GM19467 (cell line): ENCODE results near the gene NF1.
"Not testable (repeated sequence)": the region's sequence is repeated elsewhere in the genome, so short reads cannot be mapped to it uniquely, and the experiment has no call there.

Experiments used
- ATAC-seq: cut with Tn5 transposase; IDR thresholded peaks from one replicate; pipeline ENCODE4 v1.9.1; 2021; ENCODE audit warnings: mild to moderate bottlenecking, moderate library complexity; ENCODE audit not compliant: unreplicated experiment

The NF1 gene

GRCh38 chr17:31374503-31374902 lies 279.7 kb downstream of the NF1 start:
- no peak for ATAC-seq

GRCh38 chr17:31378638-31379037 lies 283.9 kb downstream of the NF1 start:
- no peak for ATAC-seq

DNA sequence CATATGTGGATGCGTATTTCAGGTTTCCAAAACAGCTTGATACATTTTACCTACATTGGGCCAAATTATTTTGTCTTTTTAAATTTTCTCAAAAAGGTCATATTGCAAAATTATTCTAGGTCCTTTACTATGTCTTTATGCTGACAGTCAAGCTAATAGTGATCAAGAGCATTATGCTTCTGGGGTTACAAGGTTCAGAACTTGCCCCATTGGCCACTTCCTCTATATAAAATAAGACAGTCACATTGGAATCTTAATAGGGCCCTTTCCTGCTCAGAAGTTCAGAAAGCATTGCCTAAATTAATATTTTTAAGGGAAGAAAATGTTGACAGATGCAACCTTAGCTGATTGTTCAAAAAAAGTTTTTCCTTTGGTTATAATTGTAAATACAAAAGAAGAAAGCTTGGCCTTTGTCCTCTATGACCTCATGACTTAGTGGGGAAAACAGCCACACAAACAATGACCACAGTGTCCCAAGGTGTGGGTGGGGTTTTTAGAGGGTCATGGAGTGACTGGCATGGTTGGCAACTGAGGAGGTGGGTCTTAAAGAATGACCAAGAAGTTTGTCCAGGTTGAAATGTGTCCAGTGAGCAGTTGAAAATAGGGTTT lies 284.9 kb downstream of the NF1 start:
- ATAC-seq = no peak

- no peak for ATAC-seq
Observed at GRCh38 chr17:31381165-31381668, 286.4 kb downstream of the NF1 start.

GRCh38 chr17:31382668-31383275 lies 288.0 kb downstream of the NF1 start:
- ATAC-seq = not testable (repeated sequence)

DNA sequence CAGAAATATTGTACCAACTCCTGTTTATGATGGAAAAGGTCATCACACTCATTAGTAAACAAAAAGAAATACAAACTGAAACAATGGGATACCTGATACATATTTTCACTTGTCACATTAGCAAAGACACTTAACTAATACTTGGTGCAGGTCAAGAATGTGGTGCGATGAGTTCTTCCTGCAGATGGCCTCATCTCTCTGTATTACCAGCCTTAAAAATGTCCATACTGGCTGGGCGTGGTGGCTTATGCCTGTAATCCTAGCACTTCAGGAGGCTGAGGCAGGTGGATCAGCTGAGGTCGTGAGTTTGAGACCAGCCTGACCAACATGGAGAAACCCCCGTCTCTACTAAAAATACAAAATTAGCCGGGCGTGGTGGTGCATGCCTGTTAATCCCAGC lies 288.7 kb downstream of the NF1 start:
- not testable (repeated sequence) for ATAC-seq

- no peak for ATAC-seq
Observed at GRCh38 chr17:31385428-31386285, 290.9 kb downstream of the NF1 start.

DNA sequence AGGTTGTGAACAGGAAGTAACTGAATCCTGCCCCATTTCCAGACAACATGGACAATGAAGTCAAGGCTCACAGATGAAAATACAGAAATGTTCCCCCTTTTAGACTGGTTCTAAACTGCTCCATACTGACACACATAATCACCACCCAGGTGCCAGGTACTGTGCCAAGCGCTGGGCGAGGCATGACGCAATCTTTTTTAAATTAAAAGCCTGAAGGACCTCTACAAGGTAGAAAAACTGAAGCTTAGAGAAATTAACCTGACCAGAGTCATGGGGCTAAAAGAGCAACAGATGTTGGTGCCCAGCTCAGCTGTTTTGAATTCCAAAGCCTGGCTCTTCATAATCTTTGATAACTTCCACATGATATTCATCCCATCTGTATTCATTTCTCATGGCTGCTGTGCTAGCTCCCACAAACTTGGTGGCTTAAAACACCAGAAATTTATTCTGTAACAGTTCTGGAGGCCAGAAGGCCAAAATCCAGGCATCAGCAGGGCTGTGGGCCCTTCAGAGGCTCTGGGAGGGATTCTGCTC lies 291.8 kb downstream of the NF1 start:
- ATAC-seq = no peak

GRCh38 chr17:31387438-31387837 lies 292.7 kb downstream of the NF1 start:
- ATAC-seq = no peak

- no peak for ATAC-seq
Observed at GRCh38 chr17:31388351-31388750, 293.6 kb downstream of the NF1 start.

DNA sequence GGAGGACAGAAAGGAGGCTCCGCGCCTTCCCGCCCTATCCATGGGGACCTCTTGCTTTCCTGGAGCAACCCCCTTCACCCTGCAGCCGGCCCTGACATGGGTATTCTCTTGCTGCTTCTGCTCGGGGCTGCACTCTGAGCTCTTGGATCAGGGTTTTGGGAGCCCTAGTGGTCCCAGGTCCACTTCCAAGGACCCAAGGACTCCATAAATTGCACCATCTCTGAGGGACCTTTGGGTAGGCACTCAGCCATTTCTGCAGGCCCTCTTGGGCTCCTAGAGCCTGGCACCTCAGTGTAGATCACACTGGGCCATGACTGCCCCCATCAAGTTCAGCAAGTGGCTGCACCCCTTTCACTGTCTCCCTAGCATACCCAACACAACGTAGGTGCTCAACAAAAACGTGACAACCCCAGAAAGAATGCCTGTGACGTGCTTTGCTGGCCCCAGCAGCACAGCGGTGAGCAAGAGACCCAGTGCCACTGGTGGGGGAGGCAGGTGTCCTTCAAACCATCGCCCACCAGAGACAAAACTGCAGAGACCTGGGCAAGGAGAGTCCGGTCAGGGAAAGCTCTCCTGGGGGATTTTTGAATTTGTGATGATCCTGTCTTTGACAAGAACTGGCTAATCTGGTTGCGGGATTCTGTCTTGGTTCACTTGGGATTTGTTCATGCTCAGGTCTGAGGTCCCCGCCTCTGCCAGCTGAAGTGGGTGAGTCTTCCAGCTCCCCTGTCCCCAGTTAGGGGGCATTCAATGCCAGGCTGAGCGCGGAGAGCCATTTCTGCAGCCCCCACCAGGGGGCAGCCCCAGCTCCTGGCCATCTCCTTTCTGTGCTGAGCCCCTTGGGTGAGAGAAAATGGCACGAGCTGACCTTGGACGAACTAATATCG lies 294.2 kb downstream of the NF1 start:
- ATAC-seq = no peak

DNA sequence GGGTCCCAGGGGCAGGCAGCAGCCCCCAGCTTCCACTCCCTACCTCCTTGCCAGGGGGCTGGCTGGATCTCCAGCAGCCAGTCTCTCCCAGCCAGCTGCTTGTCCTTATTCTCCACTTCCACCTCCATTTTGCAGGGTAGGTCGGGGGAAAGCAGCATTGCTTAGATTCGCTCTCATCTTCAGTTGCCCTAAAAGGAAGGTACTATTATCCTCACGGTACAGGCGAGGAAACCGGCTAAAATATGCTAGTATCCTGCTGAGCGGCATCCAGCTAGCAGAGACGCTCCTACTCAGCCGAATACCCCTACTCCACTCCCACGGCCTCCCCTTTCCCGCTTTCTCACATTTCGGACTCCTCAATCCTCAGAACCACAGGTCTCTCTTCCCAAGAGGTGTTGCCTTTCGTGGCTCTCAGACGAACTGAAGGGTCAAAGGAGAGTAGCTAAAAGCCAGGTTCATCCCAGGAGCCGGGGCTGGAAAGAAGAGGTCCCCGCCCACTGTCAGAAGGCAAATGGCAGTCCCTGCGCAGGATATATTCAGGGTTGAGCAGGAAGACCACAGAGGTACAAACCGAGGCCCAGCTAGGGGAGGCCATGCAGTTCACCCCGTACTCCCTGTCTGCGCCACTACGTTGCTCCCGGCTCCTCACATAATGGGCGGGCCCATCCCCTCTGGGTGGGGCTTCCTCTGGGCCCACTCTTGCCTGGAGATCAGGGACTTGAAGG lies 295.0 kb downstream of the NF1 start:
- no peak for ATAC-seq

- ATAC-seq = no peak
Observed at GRCh38 chr17:31390426-31390747, 295.6 kb downstream of the NF1 start.

DNA sequence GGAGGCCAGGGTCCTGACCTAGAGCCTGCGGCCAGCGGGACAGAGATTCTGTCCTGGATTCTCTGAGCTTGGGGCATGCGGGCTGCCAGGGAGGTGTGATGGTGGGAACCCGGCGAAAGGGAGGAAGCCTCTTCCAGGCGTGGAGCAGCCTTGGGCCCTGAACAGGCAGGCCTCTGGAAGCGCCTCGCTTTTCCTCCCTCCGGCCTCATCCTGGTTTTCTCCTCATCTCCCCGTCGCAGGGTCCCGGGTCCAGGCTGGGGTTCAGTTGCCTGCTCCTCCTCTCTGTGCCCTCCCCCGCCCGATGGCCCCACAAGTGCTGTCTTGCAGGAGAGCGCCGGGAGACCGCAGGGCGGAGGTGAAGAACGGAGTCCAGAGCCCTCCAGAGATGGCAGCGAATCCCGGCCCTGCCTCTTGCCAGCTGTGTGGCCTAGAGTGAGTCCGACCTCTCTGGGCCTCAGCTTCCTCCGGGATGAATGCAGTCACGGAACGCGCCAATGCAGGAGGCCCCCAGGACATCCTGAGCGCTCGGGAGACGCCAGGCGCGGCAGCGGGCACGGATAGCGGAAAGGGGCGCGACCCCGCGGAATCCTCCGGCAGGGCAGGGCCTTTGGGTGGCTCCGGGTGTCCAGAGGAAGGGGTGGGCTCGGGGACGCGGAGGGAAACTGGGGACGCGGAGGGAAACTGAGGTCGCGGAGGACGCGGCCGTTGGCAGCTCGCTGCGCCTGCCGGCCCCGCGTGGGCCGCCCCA lies 296.1 kb downstream of the NF1 start:
- no peak for ATAC-seq

DNA sequence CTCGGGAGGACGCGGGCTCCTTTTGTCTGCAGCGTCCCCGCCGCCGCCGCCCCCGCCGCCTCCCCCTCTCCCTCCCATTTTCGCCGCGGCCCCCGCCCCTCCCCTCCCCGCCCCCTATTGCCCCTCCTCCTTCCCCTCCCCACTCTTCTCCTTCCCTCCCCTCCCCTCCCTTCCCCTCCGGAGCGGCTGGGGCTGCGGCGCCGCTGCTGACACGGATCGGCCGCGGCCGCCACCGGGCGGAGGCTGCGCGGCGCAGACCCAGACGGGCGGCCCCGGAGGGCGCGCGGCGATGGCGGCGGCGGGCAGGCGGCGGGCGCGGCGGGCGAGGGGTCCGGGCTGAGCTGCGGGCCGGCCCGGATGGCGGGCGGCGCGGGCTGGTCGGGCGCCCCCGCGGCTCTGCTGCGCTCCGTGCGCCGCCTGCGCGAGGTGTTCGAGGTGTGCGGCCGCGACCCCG lies 296.7 kb downstream of the NF1 start, which contains the start of gene RAB11FIP4:
TSS of gene RAB11FIP4 (plus strand) at position 180 of the 454 bp plus-strand sequence. CDS start at position 358, 178 bp downstream.
- no peak for ATAC-seq

DNA sequence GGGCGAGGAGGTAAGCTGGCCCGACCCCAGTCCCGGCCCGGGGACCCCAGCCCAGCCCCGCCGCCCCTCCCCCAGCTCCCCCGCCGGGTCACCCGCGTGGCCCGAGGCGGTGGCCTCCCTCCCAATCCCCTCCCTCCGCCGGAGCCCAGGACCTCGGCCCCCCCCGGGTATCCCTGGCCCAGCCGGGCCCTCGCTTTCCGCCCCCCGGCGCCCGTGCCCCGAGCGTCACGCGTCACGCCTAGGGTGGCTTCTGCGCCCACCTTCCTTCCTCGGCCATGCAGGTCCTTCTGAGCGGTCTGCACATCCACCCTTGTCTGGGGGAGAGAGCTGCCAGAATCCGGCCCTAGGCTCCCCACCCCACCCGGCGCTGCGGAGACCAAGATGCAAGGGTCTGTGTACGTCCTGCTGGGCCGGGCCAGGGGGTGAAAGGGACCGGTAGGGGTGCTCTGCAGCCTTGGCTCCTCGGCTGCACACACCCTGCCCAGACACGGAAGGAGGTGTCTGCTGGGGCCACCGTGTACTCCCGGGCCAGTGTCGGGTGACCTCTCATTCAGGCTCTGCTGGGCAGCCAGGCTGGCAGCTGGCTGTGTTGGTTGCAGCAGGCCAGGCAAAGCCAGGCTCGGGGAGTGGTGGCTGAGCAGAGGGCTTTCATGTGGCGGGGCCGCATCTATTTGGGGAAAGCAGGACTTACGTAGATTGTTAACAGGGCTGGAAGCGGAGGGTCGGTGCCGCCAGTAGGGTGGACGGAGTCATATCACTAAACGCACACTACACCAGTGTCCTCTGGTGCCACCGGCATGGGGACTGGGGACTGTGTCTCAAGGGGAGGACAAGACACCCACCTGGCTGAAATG lies 297.5 kb downstream of the NF1 start:
- no peak for ATAC-seq

- no peak for ATAC-seq
Observed at GRCh38 chr17:31392856-31393748, 298.3 kb downstream of the NF1 start.
